T-helper 2 cell treated with Interferon-gamma antibody and Interleukin-4, amounts not matched to agents 100 ng/mL and 5 ng/mL, for 36 hours (primary cell): ENCODE results near the gene DBP. TPM values are rescaled to one million over a fixed set of nuclear protein-coding genes. Genes with fewer than 3 reads are reported as not detected.

Experiments used
- intact Hi-C: fragments of 100-400 bp; cut with micrococcal nuclease; formaldehyde crosslinking; loops from one replicate; pipeline ENCODE4 v1.15.1; 2023
- total RNA-seq: library from RNA; stranded (reverse); gene quantifications from 2 replicates; pipeline ENCODE4 v1.2.3, GENCODE V29; 2022

Gene DBP
- total RNA-seq, 1 donor from 2014 or later: 11.8 TPM

DNA sequence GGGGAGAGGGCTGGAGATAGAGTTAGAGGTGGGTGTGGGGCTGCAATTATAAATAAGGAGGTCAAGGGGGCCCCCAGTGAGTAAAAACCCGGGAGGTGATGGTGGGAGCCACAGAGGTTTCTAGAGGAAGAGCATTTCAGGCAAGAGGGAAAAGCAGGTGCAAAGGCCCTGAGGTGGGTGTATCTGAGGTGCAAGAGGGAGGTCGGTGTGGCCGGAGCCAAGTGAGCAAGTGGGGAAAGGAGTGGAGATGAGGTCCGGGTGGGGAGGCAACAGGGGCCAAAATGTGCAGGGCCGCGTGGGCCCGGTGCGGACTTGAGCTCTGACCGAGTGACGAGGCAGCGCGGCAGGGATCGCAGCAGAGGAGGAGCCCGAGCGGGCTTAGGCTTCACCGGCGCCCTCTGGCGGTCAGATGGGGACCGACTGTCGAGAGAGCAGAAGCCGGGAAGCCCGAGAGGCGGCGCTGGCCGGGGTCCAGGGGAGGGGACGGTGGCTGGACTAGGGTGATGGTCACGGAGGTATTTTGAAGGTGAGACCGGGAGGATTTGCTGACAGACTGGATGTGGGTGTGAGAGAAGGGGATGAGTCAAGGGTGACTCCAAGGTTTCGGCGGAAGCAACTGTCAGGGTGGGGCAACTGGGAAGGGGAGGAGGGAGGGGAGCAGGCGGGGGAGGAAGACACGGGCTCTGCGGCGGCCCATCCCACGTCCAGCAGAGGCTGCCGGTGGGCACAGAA is 48.3 kb downstream of the DBP start:
- intact Hi-C loops: loop anchor here (1.0 to 10.0 kb wide), 3 partner anchors 30 to 274 kb away; partner anchors contain the start of genes RPL18 and SPHK2

- intact Hi-C loops: loop anchor here (10.0 kb wide), 1 partner anchor 273 kb away; no protein-coding TSS in a partner anchor
Observed at GRCh38 chr19:48587387-48587786, 49.8 kb downstream of the DBP start.

GRCh38 chr19:48582168-48582567 is 55.0 kb downstream of the DBP start:
- intact Hi-C loops: loop anchor here (10.0 kb wide), 1 partner anchor 267 kb away; no protein-coding TSS in a partner anchor

Other genes with a start within 250 kb of the DBP start
- 73.3 and 77.8 TPM in 2 replicates for gene KDELR1, start 245.8 kb downstream of the DBP start, total RNA-seq
- 0.09 and 0.23 TPM in 2 replicates for gene GRIN2D, start 243.7 kb downstream of the DBP start, total RNA-seq
- gene GRWD1, start 191.4 kb downstream of the DBP start, total RNA-seq: 49.9 TPM in 2 replicates
- gene KCNJ14, start 181.8 kb downstream of the DBP start, total RNA-seq: 1.6 and 1.8 TPM in 2 replicates
- 41.6 and 44.2 TPM in 2 replicates for gene CYTH2, start 168.0 kb downstream of the DBP start, total RNA-seq
- 2.8 and 3.4 TPM in 2 replicates for gene LMTK3, start 125.5 kb downstream of the DBP start, total RNA-seq
- gene SULT2B1, start 85.2 kb downstream of the DBP start, total RNA-seq: 0.16 TPM in 1 of 2 replicates, not detected in the other
- not detected in 2 replicates for gene SPACA4, start 30.6 kb downstream of the DBP start, total RNA-seq
- gene FAM83E, start 22.3 kb downstream of the DBP start, total RNA-seq: 3.4 and 3.8 TPM in 2 replicates
- gene RPL18, start 18.2 kb downstream of the DBP start, total RNA-seq: 1,606 and 1,641 TPM in 2 replicates
- gene SPHK2, start 17.9 kb downstream of the DBP start, total RNA-seq: 30.9 and 35.3 TPM in 2 replicates
- gene CA11, start 8.8 kb upstream of the DBP start, total RNA-seq: 4.2 and 4.4 TPM in 2 replicates
- 0.23 and 0.50 TPM in 2 replicates for gene NTN5, start 35.6 kb upstream of the DBP start, total RNA-seq
- not detected in 2 replicates for gene FUT2, start 58.6 kb upstream of the DBP start, total RNA-seq
- 1.00 and 1.1 TPM in 2 replicates for gene MAMSTR, start 82.3 kb upstream of the DBP start, total RNA-seq
- gene RASIP1, start 103.2 kb upstream of the DBP start, total RNA-seq: 0.27 and 0.30 TPM in 2 replicates
- gene IZUMO1, start 109.5 kb upstream of the DBP start, total RNA-seq: not detected in 2 replicates
- gene FUT1, start 115.3 kb upstream of the DBP start, total RNA-seq: 0.25 and 0.36 TPM in 2 replicates
- not detected in 2 replicates for gene FGF21, start 118.1 kb upstream of the DBP start, total RNA-seq
- gene BCAT2, start 173.7 kb upstream of the DBP start, total RNA-seq: 56.3 and 60.1 TPM in 2 replicates
- gene HSD17B14, start 199.1 kb upstream of the DBP start, total RNA-seq: 0.36 and 0.59 TPM in 2 replicates
- gene PLEKHA4, start 231.2 kb upstream of the DBP start, total RNA-seq: 1.4 and 1.8 TPM in 2 replicates
- 24.5 and 26.8 TPM in 2 replicates for gene PPP1R15A, start 235.0 kb upstream of the DBP start, total RNA-seq